COLO829 (cell line): ENCODE measurements around the gene ANKS1B.
"Not testable (repeated sequence)": the region's sequence is repeated elsewhere in the genome, so short reads cannot be mapped to it uniquely, and the experiment has no call there.

Source experiments
- DNase-seq: peaks from one replicate; pipeline ENCODE4 v3.0.0; 2012; ENCODE audit warnings: low spot score

Gene ANKS1B

DNA sequence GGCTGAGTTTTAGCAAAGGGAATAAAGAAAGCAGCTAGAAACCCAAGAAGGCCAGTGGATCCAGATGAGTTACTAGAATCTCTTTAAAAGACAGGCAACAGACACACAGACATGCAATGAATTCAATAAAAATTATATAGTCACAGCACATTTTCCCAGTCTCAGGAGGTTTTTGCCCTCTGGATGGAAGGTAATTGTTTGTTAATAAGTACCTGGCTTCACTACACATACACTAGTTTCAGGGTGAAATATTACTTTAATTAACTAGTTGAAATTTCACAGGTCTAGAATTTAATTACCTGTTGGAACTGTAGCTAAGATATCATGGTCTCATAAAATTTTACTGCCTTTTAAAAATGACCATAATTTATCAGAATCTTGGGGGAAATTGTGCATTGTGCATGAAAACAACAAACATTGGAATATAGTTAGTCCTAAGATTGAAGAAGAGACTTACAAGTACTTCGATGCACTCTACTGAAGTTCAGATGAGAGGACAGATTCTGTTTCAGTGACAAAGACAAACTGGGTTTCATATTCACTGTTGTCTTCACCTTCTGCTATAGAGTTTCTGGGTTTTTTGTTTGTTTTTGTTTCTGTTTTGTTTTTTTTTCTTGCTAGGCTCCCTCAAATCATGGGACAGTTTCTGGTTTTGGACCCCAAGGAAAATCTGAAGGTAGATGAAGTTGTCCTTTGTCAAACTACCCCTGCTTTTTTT is 614.2 kb downstream of the ANKS1B start:
- DNase-seq, result no peak

DNA sequence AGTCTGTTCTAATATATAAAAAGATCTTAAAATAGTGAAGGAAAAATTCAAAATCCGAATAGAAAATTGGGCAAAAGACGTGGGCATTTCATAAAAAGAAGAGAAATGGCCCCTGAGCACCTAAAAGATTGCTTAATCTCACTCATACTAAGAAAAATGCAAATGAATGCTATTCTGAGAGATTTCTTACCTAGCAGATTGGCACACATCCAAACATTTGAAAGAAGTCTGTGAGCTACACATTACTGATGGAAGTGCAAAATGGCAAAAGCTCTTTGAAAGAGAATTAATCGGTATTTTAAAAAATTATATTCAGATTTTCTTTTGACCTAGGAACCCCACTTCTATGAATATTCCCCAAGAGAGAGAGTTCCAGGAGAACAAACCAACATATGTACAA is 617.6 kb downstream of the ANKS1B start:
- no peak for DNase-seq

DNA sequence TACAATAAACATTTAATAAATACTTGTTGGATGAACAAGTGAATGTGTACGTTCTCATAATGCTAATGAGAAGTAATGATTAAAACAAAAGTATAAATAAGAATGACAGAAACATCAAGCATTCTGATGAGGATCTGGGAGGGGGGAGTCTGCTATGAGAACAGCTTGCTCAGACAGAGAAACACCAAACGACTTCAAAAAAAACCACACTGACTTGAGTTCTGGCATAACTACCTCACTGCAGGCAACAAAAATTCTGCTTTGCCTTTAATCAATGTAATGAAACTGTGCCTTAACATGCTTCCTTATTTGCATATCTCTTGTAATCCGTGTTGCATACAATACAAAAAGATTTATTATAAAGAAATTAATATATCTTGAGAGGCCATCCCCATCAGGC is 632.5 kb downstream of the ANKS1B start:
- no peak for DNase-seq

DNA sequence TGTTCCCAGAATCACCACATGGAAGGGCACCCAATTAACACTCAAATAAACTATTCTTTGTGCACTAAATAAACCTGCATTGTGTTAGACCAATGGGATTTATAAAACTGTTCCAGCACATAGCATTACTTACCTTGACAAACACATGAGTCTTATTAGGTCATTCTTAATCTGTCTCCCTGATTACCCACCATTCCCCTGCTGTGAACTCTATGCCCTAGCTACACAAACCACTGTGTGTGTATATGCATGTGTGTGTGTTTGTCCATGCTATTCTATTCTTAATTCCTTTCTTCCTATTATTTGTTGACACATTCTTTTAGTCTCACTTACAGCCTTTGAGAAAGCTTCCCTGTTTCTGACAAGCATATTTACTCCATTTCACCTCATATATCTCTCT is 640.8 kb downstream of the ANKS1B start:
- no peak for DNase-seq

DNA sequence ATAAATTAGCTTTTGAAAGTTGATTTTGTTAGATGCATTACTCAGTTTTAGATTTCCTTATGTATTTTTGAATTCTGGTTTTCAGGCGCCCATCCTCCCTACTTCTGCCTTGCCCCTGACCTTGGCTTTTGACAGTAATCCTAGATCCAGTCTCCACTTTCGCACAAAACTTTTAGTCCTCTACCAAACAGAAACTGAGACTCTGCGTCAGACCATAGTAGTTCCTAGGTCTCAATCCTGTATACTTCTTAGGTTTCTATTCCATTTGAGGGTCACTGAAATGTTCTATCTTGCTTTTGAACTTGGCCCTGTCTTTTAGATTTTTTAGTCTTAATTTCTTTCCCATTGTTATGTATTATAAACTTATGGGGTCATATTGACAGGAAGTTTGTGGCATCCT is 645.1 kb downstream of the ANKS1B start:
- DNase-seq, result no peak

DNA sequence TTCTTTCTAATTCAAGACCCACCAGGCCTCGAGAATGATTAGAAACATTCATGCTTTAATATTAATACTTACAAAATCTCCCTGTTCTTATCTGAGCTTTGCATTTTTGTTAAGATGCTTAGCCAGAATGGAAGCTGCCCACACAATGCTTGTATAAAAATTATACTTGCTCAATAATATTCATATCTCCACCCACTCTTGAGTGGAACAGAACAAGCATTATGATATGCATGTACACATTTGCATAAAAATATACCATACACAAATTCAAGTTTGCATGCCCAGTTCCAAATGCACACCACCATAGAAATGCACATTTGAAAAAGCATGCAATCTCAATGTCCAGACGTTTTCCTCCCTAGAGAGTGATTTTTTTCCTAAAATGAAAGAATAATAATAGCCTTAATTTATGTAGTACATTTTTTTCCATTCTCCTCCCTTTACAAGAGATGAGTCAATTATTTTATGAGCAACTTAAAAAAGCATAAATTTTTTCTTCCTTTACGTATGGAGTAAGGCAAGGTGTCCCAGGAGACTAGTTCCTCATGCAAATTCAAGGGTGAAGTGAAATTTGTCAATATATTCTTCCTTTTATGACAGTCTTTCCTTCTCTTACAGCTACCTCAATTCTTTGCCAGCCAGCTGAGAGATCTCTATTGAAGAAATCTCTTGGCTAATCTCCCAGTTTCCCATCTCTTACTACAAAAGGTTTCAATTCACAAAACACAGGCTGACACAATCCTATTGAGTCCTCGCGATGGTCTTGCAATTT is 650.3 kb downstream of the ANKS1B start:
- peak; percentile 12 for DNase-seq

DNA sequence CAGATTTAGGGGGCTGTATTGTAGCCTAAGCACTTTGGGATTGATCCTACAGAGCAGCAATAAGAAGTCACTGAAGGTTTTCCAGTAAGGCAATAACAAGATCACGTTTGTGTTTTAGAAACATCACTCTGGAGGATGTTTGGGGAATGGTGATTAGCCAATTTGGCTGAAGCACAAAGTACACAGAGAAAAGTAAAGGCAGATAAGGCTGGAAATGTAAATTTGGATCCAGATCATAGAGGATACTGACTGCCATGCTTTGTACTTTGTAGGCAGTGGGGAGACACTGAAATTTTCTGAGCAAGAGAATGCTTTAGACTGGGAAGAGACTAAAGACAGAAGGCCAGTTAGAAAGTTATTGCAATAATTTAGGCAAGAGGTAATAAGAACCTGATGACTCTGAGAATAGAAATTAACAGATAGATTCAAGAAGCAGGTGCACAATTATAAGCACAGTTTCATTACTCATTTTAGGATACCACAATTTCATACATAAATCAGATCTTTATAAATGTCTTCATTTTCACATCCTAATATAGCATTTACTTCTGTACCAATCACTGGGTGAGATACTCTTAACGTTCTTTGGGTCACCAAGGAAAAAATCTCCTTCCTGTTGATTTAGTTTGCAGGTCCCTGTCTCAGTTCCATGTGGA is 651.7 kb downstream of the ANKS1B start:
- no peak for DNase-seq

DNA sequence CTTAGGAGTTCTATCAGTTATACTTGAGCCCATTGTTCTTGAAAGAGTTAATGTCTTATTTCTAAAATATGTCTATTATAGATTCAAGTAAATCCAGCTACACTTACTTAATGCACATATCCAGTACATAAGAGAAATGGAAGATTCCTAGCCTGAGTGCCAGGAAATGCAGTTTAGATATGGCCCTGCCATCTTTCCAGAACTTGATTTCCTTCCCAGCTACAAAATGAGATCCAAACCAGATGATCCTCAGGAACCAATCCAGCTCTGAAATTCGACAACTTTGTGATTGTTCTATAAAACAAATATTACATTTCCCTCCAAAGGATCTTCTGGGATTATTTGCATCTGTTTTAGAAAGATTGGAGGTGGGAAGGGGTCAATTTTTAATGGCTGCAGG is 654.5 kb downstream of the ANKS1B start:
- no peak for DNase-seq

DNA sequence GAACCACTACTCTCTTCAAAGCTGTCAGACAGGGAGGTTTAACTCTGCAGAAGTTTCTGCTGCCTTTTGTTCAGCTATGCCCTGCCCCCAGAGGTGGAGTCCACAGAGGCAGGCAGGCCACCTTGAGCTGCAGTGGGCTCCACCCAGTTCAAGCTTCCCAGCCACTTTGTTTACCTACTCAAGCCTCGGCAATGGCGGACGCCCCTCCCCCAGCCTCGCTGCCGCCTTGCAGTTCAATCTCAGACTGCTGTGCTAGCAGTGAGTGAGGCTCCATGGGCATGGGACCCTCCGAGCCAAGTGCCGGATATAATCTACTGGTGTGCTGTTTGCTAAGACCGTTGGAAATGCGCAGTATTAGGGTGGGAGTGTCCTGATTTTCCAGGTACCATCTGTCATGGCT is 663.5 kb downstream of the ANKS1B start:
- not testable (repeated sequence) for DNase-seq

DNA sequence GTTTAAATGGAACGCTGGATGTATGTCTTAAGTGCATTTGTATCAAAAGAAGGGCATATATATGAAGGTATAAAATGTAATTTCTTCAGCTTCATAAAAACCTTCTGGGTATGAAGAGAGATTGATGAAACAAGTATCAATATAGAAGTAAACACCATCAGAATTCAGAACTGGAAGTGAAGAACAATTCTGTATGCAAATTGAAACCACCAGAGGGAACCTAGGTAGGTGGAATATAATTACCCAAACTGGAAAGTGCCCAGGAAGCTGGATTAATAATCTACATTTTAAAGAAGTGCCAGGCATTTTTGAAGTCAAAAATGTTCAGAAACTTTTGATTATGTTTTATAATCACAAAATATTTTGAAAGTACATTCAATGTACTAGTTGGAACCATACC is 673.4 kb downstream of the ANKS1B start:
- no peak for DNase-seq

DNA sequence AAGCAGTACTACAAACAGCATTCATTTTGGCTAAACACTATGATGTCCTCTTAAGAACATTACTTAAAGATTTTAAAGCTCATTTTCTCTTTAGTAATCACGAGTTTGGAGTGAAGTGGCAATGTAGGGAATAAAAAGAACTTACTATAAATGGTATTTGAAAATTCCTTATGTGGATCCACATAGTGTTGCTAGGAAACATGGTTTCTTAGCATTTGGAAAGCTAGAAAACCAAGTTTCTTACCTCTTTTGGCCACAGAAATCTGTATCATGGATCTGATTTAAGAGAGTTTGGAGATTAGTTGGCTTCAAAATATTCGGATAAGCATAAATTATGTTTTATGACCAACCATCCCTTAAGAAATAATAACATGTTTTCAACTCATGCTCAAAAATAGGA is 674.9 kb downstream of the ANKS1B start:
- no peak for DNase-seq

DNA sequence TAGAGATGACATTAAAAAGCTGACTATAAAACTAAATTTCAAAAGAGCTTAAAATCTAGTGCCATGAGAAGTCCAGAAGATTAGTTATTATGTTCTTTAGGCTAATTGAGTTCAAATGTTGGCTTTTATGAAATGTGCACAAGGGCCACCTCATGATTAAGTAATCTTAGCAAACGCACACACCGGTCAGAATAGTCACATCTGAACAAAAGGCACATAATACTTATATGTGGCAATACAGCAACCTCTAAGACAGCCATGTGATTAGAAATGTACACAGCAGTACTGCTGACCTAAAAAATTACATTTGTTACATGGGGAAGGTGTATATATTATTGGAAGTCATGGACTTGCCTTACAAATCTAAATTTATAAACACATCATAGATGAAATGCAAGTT is 681.9 kb downstream of the ANKS1B start:
- DNase-seq, result no peak

DNA sequence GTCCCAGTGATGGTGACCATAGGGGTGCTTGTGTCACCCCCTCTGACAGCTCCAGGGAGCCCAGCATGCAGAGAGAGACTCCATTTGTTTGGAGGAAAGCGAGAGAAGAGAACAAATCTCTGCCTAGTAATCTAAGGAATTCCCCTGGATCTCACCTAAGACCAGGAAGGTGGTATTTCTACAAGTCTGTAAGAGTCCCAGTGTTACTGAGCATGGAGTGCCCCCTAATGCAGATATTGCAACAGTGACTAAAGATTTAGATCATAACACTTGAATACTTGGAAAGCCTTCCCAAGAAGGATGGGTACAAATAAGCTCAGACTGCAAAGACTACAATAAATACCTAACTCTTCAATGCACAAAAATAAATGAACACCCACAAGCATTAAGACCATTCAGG is 697.6 kb downstream of the ANKS1B start:
- no peak for DNase-seq

DNA sequence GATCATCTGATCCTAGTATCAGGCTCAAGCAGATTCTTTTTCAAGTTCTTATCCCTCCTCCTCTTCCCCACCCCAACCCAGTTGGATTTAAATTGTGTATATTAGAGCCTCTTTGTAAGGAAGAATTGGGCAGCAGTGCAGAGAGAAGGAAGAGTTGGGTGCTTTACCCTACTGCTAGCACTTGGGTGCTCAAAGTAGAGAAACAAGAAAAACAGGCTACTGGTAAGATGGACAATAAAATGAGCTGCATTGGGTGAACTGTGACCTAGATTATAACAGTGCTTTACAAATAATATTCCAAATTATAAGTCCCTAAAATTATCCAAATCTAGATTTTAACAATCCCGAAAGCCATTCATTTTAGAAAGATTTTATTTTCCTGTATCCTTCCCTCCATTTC is 700.6 kb downstream of the ANKS1B start:
- DNase-seq, result no peak

DNA sequence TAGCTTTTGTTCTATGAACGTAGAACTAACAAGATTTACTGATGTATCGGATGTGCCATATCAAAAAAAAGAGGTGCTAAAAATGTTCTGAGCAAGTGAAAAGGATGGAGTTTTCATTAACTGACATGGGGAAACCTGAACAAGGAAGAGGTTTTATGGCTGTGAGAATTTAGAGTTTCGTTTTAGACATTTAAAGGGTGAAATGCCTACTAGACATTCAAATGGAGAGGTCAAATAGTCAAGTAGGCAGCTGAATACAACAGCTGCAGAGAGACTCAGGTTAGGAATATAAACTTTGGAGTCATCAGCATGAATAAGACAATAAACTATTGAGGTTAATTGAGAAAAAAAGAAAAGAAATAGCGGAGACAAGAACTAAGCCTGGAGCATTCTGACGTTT is 702.1 kb downstream of the ANKS1B start:
- no peak for DNase-seq

DNA sequence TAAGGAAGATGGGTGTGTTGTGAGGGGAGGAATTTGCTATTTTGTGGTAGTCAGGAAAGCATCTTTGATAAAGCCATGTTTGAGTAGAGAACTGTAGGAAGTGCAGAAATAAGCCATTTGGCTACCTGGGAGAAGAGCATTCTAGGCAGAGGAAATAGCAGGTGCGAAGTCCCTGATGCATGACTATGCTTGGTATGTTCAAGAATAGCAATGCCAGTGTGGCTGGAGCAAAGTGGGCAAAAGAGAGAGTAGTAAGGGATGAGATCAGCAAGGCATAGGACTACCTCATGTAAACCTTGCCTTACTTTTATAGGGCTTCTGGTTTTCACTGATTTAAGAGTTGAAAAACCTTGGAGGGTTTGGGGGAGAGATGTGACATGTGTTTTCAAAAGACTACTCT is 702.6 kb downstream of the ANKS1B start:
- DNase-seq, result no peak

DNA sequence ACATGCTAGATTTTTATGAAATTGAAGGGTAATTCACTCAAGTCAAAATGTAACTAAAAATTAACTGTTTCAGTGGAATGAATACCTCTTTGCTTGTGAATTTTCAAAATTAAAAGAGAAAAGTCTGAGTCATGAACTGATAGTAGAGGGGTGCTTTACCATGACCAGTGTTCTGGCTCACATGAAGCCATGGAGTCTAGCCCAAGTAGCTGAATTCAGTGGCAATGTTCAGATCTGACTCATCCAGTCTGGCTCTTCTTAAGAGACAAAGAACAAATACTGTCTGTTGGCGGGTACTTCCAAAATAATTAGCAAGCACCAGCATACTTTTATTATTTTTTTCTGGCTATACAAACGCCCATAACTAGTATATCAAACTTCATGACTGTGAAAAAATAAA is 703.5 kb downstream of the ANKS1B start:
- DNase-seq, result peak; percentile 72

DNA sequence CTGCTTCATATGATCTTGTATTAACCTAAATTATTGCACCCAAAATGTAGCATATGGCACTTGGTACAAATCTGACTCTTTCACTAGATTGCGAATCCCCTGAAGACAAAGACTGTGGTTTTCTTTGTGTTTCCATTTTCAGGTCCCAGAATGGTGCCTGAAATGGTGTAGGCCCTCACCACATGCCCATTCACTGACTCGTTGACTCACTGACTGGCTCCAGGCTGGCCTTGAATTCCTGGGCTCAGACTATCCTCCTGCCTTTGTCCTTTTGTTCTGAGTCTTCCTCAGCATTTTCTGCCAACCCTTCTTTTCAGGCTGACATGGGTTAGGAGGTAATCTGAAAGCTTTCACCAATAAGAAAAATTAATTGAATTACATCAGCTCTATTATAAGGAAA is 705.8 kb downstream of the ANKS1B start:
- DNase-seq, result no peak

DNA sequence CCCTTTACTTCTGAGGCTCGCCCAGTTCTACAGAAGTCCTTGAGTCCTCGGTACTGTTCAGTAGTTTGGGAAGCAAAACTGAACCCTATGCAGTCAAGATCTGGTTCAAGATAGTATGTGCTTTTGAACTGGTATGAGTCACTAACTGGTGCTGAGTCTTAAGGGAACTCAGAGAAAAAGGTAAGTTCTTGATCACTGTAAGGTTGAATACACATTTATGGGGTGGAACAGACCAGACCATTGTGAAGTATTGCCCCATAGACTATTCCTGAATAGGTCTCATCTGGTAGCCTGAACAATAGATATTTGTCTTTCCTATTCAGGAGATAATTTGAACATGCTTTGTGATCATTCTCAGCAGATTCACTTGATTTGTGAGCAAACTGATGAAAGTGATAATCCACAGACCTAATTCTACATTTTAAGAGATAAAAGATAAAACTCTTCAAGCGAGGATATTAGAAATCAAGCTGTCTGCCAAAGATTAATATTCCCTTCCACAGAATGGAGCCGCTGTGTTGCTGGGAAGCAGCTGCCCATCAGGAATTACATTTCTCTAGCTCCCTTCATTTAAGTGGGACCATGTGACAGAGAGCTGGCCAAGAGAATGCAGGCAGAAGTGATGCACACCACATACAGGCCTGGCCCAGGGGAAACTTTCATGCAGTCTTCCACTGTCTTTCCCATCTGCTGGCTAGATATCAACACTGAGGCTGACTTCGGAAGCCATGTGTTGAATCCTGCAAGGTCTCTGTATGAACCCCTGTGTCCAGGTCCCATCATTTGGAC is 707.0 kb downstream of the ANKS1B start:
- DNase-seq, result no peak

DNA sequence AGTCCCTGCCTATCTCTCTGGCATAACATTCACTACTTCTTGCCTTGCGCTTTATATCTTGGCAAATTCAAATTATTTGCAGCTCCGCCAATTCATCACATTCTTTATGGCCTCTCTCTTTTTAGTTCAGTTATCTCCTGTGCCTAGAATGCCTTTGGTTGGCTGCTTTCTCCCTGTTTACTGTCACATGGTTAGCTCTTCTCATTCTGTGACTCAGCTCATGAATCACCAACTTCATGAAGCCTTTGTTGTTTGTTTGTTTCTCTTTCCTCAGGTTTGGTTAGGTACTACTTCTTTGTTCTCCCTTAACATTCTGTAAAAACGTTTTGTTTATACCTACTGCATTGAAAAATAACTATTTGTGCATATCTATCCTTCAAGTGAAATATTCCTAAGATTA is 713.7 kb downstream of the ANKS1B start:
- no peak for DNase-seq

DNA sequence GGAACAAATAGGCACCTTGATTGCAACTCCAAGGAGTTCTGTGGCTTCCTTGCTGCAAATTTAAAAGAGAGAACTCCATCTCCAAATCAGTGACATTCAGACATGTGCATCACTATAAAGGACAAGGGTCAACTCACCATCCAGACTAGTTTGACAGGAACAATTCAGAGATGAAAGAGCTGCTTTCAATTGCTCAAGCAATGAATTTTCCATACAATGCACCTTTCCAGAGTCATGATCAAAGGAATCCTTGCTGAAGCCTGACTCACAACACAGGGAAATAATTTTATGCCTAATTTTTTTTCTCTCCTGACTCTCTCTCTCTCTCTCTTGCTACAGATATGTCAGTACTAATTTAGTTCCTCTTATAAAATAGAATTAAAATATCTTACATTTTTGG is 717.7 kb downstream of the ANKS1B start:
- DNase-seq, result no peak

DNA sequence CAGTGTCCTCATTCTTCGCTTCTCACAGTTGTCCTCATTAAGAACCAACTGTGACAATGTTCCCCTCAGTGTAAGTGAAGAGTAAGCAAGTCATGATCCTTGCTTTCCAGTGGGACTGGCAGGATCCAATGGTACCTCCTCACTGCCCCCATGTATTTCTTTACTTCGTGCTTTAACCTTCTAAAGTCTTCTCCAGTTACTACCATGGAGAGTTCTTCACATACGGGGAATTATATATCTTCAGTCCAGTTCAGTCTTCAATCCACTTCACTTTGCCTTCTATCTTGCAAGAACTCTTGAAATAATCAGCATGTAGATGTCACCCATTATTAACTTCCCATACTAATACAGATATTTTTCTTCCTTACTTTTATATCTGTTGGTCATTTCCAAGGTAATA is 719.1 kb downstream of the ANKS1B start:
- DNase-seq, result no peak

DNA sequence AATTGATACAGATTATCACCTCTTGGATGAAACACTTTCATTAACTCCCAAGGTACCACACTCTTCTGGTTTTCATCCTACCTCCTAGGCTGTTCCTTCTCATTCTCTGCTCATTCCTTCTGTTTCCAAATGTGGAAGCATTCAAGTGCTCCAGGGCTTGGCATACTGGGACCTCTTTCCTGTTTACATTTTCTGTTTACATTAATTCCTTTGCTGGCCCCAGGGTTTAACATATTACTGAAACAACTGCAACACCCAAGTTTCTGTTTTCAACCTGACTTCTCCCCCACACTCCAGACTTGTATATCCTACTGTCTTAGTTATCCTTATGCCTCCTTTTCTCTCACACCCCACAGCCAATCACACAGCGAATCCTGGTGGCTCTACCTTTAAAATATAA is 723.5 kb downstream of the ANKS1B start:
- DNase-seq, result no peak
